Testis (tissue), 2 donors: ENCODE measurements around the gene PTPRD.

Experiments
- POLR2A ChIP-seq: fragments of 450-650 bp; IDR thresholded peaks from one replicate; pipeline ENCODE4 v1.6.1; 2017; ENCODE audit warnings: antibody characterized with exemption, mild to moderate bottlenecking, moderate library complexity
- TF ChIP-seq, protein P1 (sequence below), 3 experiments: fragments of 450-650 bp in 2 of 3; fragments of 200-600 bp in 1 of 3; sonication (generic) in 1 of 3; IDR thresholded peaks; one replicate each; pipeline ENCODE4 v1.5.1; 2016 to 2019; ENCODE audit warnings: antibody characterized with exemption in 3 of 3, mild to moderate bottlenecking in 2 of 3, moderate library complexity in 1 of 3

GRCh38 chr9:9522406-9522805 is 1090.4 kb downstream of the PTPRD start:
- TF ChIP-seq POLR2A: no peak
- TF ChIP-seq, protein P1, sequence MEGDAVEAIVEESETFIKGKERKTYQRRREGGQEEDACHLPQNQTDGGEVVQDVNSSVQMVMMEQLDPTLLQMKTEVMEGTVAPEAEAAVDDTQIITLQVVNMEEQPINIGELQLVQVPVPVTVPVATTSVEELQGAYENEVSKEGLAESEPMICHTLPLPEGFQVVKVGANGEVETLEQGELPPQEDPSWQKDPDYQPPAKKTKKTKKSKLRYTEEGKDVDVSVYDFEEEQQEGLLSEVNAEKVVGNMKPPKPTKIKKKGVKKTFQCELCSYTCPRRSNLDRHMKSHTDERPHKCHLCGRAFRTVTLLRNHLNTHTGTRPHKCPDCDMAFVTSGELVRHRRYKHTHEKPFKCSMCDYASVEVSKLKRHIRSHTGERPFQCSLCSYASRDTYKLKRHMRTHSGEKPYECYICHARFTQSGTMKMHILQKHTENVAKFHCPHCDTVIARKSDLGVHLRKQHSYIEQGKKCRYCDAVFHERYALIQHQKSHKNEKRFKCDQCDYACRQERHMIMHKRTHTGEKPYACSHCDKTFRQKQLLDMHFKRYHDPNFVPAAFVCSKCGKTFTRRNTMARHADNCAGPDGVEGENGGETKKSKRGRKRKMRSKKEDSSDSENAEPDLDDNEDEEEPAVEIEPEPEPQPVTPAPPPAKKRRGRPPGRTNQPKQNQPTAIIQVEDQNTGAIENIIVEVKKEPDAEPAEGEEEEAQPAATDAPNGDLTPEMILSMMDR (IDR thresholded peaks at IDR 0.05): no peak
